ENCODE data around the gene VGLL2. TPM values are rescaled to one million over a fixed set of nuclear protein-coding genes. Genes with fewer than 3 reads are reported as not detected.

VGLL2 gene
- total and polyA plus RNA-seq, 2 donors (not counting 3 experiments of a cell fraction or from before 2014, with no cell fraction given), result not detected

DNA sequence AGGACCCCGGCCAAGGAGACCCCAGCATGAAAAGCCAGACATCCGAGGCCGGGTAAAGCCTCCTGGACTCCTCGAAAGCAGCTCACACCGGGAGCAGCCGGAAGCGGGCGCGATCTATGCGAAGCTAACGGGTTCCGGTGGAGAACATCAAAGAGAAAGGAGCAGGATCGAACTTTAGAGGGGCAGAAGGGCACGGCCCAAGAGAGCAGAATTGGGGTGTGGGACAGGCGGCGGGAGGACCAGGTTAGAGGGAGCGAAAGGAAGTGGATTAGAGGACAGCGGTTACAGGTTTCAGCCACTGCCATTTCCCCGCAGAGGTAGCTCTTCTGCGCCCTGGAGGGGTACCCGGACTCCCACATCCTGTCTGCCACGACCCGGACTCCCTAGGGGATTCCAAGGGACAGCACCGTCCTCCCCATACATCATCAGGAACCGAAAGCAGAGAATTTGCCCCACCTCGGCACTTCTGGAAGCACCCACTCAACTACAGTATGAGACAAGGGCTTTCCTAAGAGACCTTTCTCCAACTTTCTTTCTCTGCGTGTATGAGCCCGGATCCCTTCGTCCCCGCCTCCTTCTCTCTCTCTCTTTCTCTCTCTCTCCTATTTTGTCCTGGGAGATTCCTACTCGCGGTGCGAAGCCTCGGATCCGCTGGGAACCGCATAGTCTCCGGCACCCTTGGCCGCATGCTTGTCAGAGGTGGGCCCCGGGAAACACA lies 507 bp upstream of the VGLL2 start:
- no peaks in the 10 kb centered on the region for H4K20me1 ChIP-seq (replicated peaks; ENCODE audit: control insufficient read depth, extremely low read depth, insufficient read depth, low read length)
- FAIRE-seq (no peak), DNase-seq (ENCODE audit: low read depth, low spot score) (no peak)
- BruUV-seq (replicated peaks), result no TSS peak
- H3K9me1 ChIP-seq (replicated peaks; ENCODE audit: control insufficient read depth, extremely low read depth, insufficient read depth, low read length), result no peaks in the 10 kb centered on the region
- H3K36me3 ChIP-seq (ENCODE audit: control insufficient read depth in 2 of 2, extremely low read depth in 1 of 2, insufficient read depth in 2 of 2, low read length in 2 of 2), result no peaks in the 10 kb centered on the region
- H3K9ac ChIP-seq (replicated peaks; ENCODE audit: extremely low read depth, insufficient read depth, low read length), result no peak overlapping the region
- no peak overlapping the region for H3K27ac ChIP-seq (ENCODE audit: insufficient read depth, low read depth, low read length)
- H3K79me2 ChIP-seq (ENCODE audit: control insufficient read depth, insufficient read depth, low read length), result no peaks in the 10 kb centered on the region
- dilution Hi-C loops (cut with MboI; ENCODE audit: extremely low pct_ligation_motif_present, low sequenced_read_pairs), result no loop called here
- intact Hi-C loops (cut with micrococcal nuclease), result loop anchor here (5.0 kb wide), 1 partner anchor 337 kb away; the partner anchor contains the start of gene GOPC
- ChIA-PET CTCF (interaction anchor here (0.6 kb wide), 1 partner anchor 1206 kb away, joined by 3 read pairs; no protein-coding TSS in a partner anchor), POLR2A (no interaction called here)
- peaks cover 6% of the 10 kb centered on the region for H3K4me1 ChIP-seq (ENCODE audit: control insufficient read depth, extremely low read depth, insufficient read depth, low read length)
- TF ChIP-seq POLR2A (IDR thresholded peaks at IDR 0.05; ENCODE audit: low read depth, low read length) (no peak), GATA2 (IDR thresholded peaks at IDR 0.05; ENCODE audit: insufficient read depth, insufficient read length, low read depth, low read length) (no peak), EZH2 (IDR thresholded peaks at IDR 0.05; ENCODE audit: borderline replicate concordance, low read depth, low read length, severe bottlenecking) (peak; percentile 53), JUN (IDR thresholded peaks at IDR 0.05; ENCODE audit: borderline replicate concordance, insufficient read depth, insufficient read length, low read depth) (no peak), POLR2AphosphoS5 (IDR thresholded peaks at IDR 0.05; ENCODE audit: insufficient read depth, low read depth, low read length) (no peak)
- TF ChIP-seq, protein P1, sequence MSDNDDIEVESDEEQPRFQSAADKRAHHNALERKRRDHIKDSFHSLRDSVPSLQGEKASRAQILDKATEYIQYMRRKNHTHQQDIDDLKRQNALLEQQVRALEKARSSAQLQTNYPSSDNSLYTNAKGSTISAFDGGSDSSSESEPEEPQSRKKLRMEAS (IDR thresholded peaks at IDR 0.05; ENCODE audit: insufficient read depth, insufficient read length), result no peak
- H3K4me3 ChIP-seq (replicated peaks in 1 of 3; ENCODE audit: insufficient read depth in 1 of 3, low read depth in 1 of 3, low read length in 3 of 3), result peak overlapping the region in 2 of 3 experiments; percentile 22 to 33
- no peak overlapping the region for H2AFZ ChIP-seq (ENCODE audit: low read depth, low read length)
- H3K9me3 ChIP-seq (replicated peaks; ENCODE audit: control insufficient read depth, insufficient read depth, low read length), result no peaks in the 10 kb centered on the region
- H3K4me2 ChIP-seq (ENCODE audit: insufficient read depth, low read length), result peak overlapping the region; percentile 49
- peaks cover 75 to 94% of the 10 kb centered on the region in 2 experiments for H3K27me3 ChIP-seq (ENCODE audit: control insufficient read depth in 2 of 2, insufficient read depth in 2 of 2, low read length in 2 of 2)
